GM12892 (cell line): ENCODE measurements around the gene WDR45B.

ENCODE experiments used
- DNase-seq: peaks from one replicate; pipeline ENCODE4 v3.0.0; 2011; ENCODE audit not compliant: insufficient read length
- FAIRE-seq: peaks from 2 replicates; lab custom pipeline; 2011; peaks lifted over from hg19 to GRCh38; lab: Jason Lieb, UNC
- POLR2A ChIP-seq: IDR thresholded peaks from 2 replicates; pipeline ENCODE4 v1.6.1; 2011; ENCODE audit warnings: low read depth, low read length, control low read depth
- POLR2AphosphoS5 ChIP-seq: IDR thresholded peaks from 2 replicates; pipeline ENCODE4 v1.6.1; 2011; ENCODE audit warnings: low read depth, low read length, control low read depth
- TAF1 ChIP-seq: IDR thresholded peaks from 2 replicates; pipeline ENCODE4 v1.6.1; 2011; ENCODE audit warnings: low read depth, mild to moderate bottlenecking, control low read depth, low read length, borderline replicate concordance

Gene WDR45B

GRCh38 chr17:82602986-82603710, 45.1 kb downstream of the WDR45B start:
- FAIRE-seq (no peak), DNase-seq (no peak)
- no peak for TF ChIP-seq TAF1
- no peak for TF ChIP-seq POLR2A
- no peak; the same call in 1 of the 2 replicates for TF ChIP-seq POLR2AphosphoS5

GRCh38 chr17:82602487-82602886, 45.8 kb downstream of the WDR45B start:
- DNase-seq (no peak), FAIRE-seq (no peak)
- TF ChIP-seq TAF1 (no peak), POLR2A (no peak)

- DNase-seq: no peak
- FAIRE-seq: no peak
- TF ChIP-seq POLR2AphosphoS5: no peak
- TF ChIP-seq TAF1: no peak
- no peak for TF ChIP-seq POLR2A
Measured at GRCh38 chr17:82601447-82602000, 46.7 kb downstream of the WDR45B start.

- DNase-seq (no peak), FAIRE-seq (no peak)
- TF ChIP-seq POLR2A: no peak
- TF ChIP-seq POLR2AphosphoS5: no peak
- no peak for TF ChIP-seq TAF1
Measured at GRCh38 chr17:82600731-82601446, 47.4 kb downstream of the WDR45B start.

GRCh38 chr17:82599674-82600661, 48.3 kb downstream of the WDR45B start:
- DNase-seq (no peak), FAIRE-seq (peak; percentile 44)
- TF ChIP-seq POLR2A: no peak
- no peak for TF ChIP-seq POLR2AphosphoS5
- no peak for TF ChIP-seq TAF1

GRCh38 chr17:82598256-82599119, 49.8 kb downstream of the WDR45B start:
- DNase-seq (no peak), FAIRE-seq (no peak)
- TF ChIP-seq TAF1: no peak

GRCh38 chr17:82596837-82597672, 51.2 kb downstream of the WDR45B start:
- TF ChIP-seq POLR2AphosphoS5 (no peak), POLR2A (no peak), TAF1 (no peak)
- DNase-seq (no peak), FAIRE-seq (no peak)

- DNase-seq (no peak), FAIRE-seq (no peak)
- TF ChIP-seq TAF1 (no peak), POLR2AphosphoS5 (no peak), POLR2A (no peak)
Measured at GRCh38 chr17:82596296-82596695, 51.9 kb downstream of the WDR45B start.

- DNase-seq (no peak), FAIRE-seq (no peak)
- no peak for TF ChIP-seq TAF1
- TF ChIP-seq POLR2AphosphoS5: no peak
- no peak for TF ChIP-seq POLR2A
Measured at GRCh38 chr17:82595893-82596292, 52.4 kb downstream of the WDR45B start.
